HG03196 (cell line): ENCODE data around the gene SH2D4B.
"Not testable (repeated sequence)": the region's sequence is repeated elsewhere in the genome, so short reads cannot be mapped to it uniquely, and the experiment has no call there.

ENCODE experiments used
- ATAC-seq: cut with Tn5 transposase; IDR thresholded peaks from one replicate; pipeline ENCODE4 v1.9.1; 2021; ENCODE audit not compliant: unreplicated experiment

Gene SH2D4B

GRCh38 chr10:80523773-80524172, 13.9 kb upstream of the SH2D4B start:
- no peak for ATAC-seq

DNA sequence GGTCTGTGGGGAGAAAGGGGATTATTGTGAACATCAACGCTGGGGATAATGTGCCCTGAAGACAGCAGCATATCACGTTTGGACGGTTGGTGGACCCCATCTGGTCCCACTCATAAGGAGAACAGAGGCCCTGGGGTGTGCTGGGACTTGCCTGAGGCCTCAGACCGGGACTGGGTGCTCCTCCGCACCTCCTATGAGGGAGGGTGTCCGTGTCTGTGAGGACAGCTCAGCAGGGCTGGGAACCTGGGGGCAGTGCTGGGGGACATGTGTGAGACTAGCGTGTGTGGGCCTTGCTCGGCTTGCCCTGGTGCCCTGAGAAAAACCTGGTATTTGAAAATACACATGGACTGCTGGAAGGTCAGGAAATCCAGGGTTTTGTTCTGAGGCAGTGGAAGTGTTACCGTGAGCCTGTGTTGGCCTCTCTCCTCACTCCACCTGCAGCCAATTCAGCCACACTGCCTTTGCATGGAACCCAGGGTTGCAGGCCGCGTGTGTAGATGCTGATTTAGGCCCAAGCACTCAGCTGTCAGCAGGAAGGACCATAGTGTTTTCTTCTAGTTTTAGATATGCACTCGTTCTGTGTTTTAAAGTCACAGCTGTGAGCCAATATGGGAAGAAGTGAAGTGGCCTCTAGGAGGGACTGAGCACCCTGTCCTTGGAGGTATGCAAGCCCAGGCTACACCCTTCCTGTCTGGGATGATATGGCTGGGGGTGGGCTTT, 13.4 kb upstream of the SH2D4B start:
- no peak for ATAC-seq

DNA sequence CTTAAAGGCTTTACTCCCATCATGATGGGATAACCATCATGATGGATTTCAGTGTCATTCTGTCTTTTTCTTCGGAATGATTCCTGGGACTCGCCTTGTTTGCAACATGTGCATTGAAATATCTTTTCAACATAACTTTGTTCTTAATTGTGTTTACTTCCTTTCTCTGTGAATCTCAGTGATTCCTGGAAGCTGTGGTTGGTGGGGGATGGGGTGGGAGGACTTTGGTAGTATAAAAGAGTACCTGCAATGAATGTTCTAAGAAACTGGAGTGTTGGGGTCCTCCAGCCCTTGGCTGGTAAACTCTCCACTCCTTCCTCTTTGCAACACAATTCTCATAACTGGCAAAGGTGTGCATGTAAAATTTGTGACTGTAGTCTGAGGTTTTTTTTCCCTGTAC, 11.5 kb upstream of the SH2D4B start:
- no peak for ATAC-seq

DNA sequence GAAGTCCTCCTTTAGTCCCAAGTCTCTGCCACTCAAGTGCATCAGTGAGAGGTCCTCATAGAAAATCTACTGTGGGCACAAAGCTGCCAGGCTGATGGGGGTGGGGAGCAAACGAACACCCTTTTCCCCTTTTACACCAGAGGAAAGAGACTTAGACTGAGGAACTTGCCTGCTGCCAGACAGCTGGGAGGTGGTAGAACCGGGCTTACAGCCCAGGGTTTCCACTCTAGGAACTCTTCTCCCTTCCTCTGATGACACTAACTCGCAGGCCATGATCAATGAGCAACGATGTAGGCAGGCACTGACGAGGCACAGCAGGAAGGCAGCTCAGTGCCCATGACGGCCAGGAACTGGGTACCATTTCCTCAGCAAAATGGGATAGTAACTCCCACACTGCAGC, 11.0 kb upstream of the SH2D4B start:
- no peak for ATAC-seq

- ATAC-seq, result no peak
Measured at GRCh38 chr10:80528185-80528700, 9.5 kb upstream of the SH2D4B start.

GRCh38 chr10:80528901-80529300, 8.8 kb upstream of the SH2D4B start:
- no peak for ATAC-seq

GRCh38 chr10:80529604-80530003, 8.1 kb upstream of the SH2D4B start:
- no peak for ATAC-seq

- ATAC-seq, result no peak
Measured at GRCh38 chr10:80530251-80530650, 7.5 kb upstream of the SH2D4B start.

- no peak for ATAC-seq
Measured at GRCh38 chr10:80530816-80531215, 6.9 kb upstream of the SH2D4B start.

GRCh38 chr10:80532571-80532970, 5.1 kb upstream of the SH2D4B start:
- no peak for ATAC-seq

GRCh38 chr10:80534059-80534458, 3.6 kb upstream of the SH2D4B start:
- ATAC-seq, result not testable (repeated sequence)

GRCh38 chr10:80534646-80535045, 3.1 kb upstream of the SH2D4B start:
- ATAC-seq, result not testable (repeated sequence)

GRCh38 chr10:80535671-80536360, 1.9 kb upstream of the SH2D4B start:
- ATAC-seq, result peak; percentile 81

GRCh38 chr10:80536361-80536835, 1.3 kb upstream of the SH2D4B start:
- ATAC-seq, result no peak

DNA sequence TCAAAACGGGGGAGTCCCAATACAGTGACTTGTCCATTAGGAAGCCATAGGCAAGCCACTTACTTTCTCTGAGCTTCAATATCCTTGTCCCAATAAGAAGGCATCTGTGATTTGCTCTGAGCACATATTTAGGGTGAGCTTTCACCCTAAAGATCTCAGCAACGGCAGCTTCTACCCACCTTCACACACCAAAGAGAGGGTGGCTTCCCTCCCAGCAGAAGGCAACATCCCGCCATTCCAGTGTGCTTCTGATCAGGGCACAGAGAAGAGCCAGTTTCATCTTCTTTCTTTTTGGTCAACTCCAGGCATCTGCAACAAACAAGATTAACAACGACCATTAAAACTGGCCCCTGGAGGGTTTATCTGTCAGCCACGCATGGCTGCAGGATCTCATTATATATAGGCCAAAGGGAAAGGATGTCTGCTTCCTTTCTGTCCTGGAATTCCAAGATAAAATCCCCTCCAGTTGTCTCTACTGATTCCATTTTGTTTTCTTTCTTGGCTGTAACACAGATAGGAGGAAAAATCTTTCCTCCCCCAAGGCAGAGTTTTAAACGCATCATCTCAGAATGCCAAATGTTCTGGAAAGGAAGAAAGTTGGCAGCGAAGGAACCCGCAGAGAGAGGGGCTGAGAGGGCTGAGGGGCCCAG, 491 bp upstream of the SH2D4B start:
- ATAC-seq, result no peak

GRCh38 chr10:80538481-80539185, 931 bp downstream of the SH2D4B start:
- no peak for ATAC-seq

GRCh38 chr10:80539421-80540031, 1.8 kb downstream of the SH2D4B start:
- peak; percentile 31 for ATAC-seq

- ATAC-seq, result no peak
Measured at GRCh38 chr10:80540136-80540535, 2.4 kb downstream of the SH2D4B start.

DNA sequence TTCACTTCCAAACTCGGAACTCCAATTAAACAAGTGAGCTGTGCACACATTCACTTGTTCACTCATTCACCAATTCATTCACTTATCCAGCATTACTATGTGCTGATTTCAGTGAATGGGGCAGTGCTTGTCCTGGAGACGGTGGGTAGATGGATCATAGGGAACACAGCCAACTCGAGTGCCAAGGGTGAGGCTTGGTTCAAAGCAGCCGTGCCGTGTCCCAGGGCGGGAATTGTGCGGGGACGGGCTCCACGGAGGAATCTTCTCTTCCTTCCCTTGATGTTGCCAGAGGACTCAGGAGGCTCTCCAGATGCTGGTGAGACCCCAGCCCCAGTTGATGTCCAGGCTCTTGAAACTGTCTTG, 2.9 kb downstream of the SH2D4B start:
- no peak for ATAC-seq

DNA sequence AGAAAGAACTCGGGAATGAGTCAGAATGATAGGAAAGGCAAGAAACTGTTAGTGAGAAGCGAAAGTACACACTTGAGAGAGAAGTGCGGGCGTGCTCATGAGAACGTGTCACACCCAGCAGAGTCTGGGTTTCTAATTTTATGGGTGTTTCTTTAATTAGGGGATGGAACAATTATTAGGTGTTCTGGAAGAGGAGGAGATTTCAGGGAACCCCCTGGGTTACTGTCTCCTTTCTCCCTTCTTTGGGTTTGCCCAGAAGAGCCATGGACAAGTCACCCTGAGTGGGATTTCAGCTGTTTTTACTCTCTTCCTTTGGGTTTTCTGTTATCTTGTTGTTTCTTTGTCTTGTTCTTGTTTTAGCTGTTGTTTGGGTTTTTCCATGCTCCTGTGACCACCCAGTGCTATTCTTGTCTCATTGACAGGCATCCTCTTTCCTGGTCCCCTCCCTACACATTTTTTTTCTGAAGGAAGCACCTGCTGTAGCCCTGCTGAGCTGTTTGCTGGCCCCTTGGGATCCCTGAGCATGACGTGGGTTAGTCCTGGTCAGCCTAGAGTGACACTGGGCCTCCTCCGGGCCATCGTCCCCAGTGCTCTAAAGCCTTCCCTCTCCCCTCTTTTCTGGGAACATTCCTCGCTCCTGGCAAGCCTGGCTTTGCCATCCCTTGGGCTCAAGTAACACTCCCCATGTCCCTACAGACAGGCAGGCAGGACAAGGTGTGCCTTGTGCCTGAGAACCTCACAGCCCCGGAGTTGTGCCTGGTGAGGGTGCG, 3.5 kb downstream of the SH2D4B start:
- ATAC-seq, result peak; percentile 64
